HCT116 (cell line): ENCODE results near the gene C1QB. TPM values are rescaled to one million over a fixed set of nuclear protein-coding genes. Genes with fewer than 3 reads are reported as not detected.
A peak's percentile ranks its signal among the peaks of the same experiment; 100 is the strongest.

ENCODE experiments used
- ATAC-seq: fragments of 200-7000 bp; cut with Tn5 transposase; 2 replicates; pipeline ENCODE4 v1.9.1; 2020; ENCODE audit warnings: mild to moderate bottlenecking, moderate library complexity
- BruUV-seq: library from RNA; stranded (reverse); fragments of 400-500 nt; replicated peaks from 2 replicates; lab custom pipeline; 2021; lab: Mats Ljungman, UMichigan
- CTCF ChIA-PET: fragments of 300-600 bp; sonication (Branson Sonifier 250); formaldehyde crosslinking; loops from one replicate; lab custom pipeline; 2021; ENCODE audit warnings: antibody characterized with exemption; lab: Charles Lee
- POLR2A ChIA-PET: fragments of 300-600, 350-600 bp; sonication (Branson Sonifier 250); formaldehyde crosslinking; loops from one replicate; lab custom pipeline; 2021; ENCODE audit warnings: antibody characterized with exemption; lab: Charles Lee
- RAD21 ChIA-PET, 2 experiments: fragments of 300-600 bp; sonication (Branson Sonifier 250); formaldehyde crosslinking; loops; one replicate each; lab custom pipeline; 2023; ENCODE audit warnings: low total read pairs in 2 of 2; ENCODE audit not compliant: uncharacterized antibody in 2 of 2, unreplicated experiment in 2 of 2, low non-redundant PET in 1 of 2; lab: Charles Lee
- DNase-seq: peaks from one replicate; pipeline ENCODE4 v3.0.0-alpha.2; 2010; ENCODE audit warnings: low read depth, low spot score
- H2AFZ ChIP-seq: fragments of 200-600 bp; shearing (Covaris generic), sonication (generic); 2 replicates; pipeline ENCODE4 v1.6.1; 2017; ENCODE audit warnings: low read depth, mixed run types, mixed read lengths, antibody characterized with exemption, low read length; ENCODE audit not compliant: poor library complexity, severe bottlenecking
- H3K27ac ChIP-seq: 2 replicates; pipeline ENCODE4 v1.5.1; 2012; ENCODE audit warnings: low read depth, low read length
- H3K27me3 ChIP-seq: fragments of 200-600 bp; sonication (generic); 2 replicates; pipeline ENCODE4 v1.6.1; 2016; ENCODE audit warnings: mixed run types, low read length, mixed read lengths; ENCODE audit not compliant: insufficient read depth
- H3K36me3 ChIP-seq, 2 experiments: fragments of 200-500 bp in 1 of 2; fragments of 200-600 bp in 1 of 2; sonication (Bioruptor generic) in 1 of 2; sonication (generic) in 1 of 2; 2 replicates each; pipeline versions ENCODE4 v1.5.1 to v1.6.1; 2014 to 2016; ENCODE audit warnings: low read length in 2 of 2, inconsistent platforms in 1 of 2, mixed read lengths in 1 of 2, mixed run types in 1 of 2; ENCODE audit not compliant: insufficient read depth in 2 of 2, control insufficient read depth in 1 of 2
- H3K4me1 ChIP-seq, 2 experiments: fragments of 200-600 bp in 1 of 2; sonication (generic) in 1 of 2; 2 replicates each; pipeline versions ENCODE4 v1.5.1 to v1.6.1; 2012 to 2017; ENCODE audit warnings: low read length in 2 of 2, inconsistent platforms in 1 of 2, mild to moderate bottlenecking in 1 of 2, mixed read lengths in 1 of 2, mixed run types in 1 of 2, moderate library complexity in 1 of 2; ENCODE audit not compliant: insufficient read depth in 2 of 2, control insufficient read depth in 1 of 2
- H3K4me2 ChIP-seq: fragments of 200-600 bp; sonication (generic); 2 replicates; pipeline ENCODE4 v1.6.1; 2017; ENCODE audit warnings: mixed run types, low read length, mixed read lengths
- H3K4me3 ChIP-seq, 2 experiments: fragments of 200-600 bp in 1 of 2; sonication (generic) in 1 of 2; replicated peaks in 1 of 2; 2 replicates each; pipeline ENCODE4 v1.5.1; 2011 to 2016; ENCODE audit warnings: low read length in 2 of 2, control low read depth in 1 of 2, low read depth in 1 of 2, mild to moderate bottlenecking in 1 of 2, mixed read lengths in 1 of 2, mixed run types in 1 of 2
- H3K79me2 ChIP-seq: fragments of 200-600 bp; sonication (generic); 2 replicates; pipeline ENCODE4 v1.6.1; 2017; ENCODE audit warnings: mild to moderate bottlenecking, mixed run types, low read length, moderate library complexity, mixed read lengths; ENCODE audit not compliant: insufficient read depth
- H3K9ac ChIP-seq: fragments of 200-600 bp; sonication (generic); 2 replicates; pipeline ENCODE4 v1.6.1; 2016; ENCODE audit warnings: low read length, mixed read lengths
- H3K9me2 ChIP-seq: fragments of 200-600 bp; sonication (generic), shearing (Covaris generic); 2 replicates; pipeline ENCODE4 v1.6.1; 2017; ENCODE audit warnings: mixed run types, mild to moderate bottlenecking, moderate library complexity; ENCODE audit not compliant: insufficient read depth
- H3K9me3 ChIP-seq, 2 experiments: fragments of 200-500 bp in 1 of 2; fragments of 200-600 bp in 1 of 2; sonication (Bioruptor generic) in 1 of 2; sonication (generic) in 1 of 2; 2 replicates each; pipeline ENCODE4 v1.6.1; 2014 to 2017; ENCODE audit warnings: low read length in 2 of 2, mixed read lengths in 2 of 2, inconsistent platforms in 1 of 2, low read depth in 1 of 2, mild to moderate bottlenecking in 1 of 2, mixed run types in 1 of 2, moderate library complexity in 1 of 2; ENCODE audit not compliant: control insufficient read depth in 1 of 2, insufficient read depth in 1 of 2
- H4K20me1 ChIP-seq: fragments of 200-600 bp; sonication (generic), shearing (Covaris generic); 2 replicates; pipeline ENCODE4 v1.6.1; 2017; ENCODE audit warnings: mixed run types, mild to moderate bottlenecking, moderate library complexity; ENCODE audit not compliant: insufficient read depth
- intact Hi-C: fragments of 100-400 bp; cut with micrococcal nuclease; formaldehyde crosslinking; loops from 2 replicates; pipeline ENCODE4 v1.10.0; 2022
- total RNA-seq: library from RNA; stranded (reverse); gene quantifications from one replicate; pipeline ENCODE4 v1.2.1, GENCODE V29; 2021; ENCODE audit not compliant: unreplicated experiment
- TF ChIP-seq, protein P1 (sequence below), 3 experiments: fragments of 200-600 bp in 1 of 3; sonication (generic) in 1 of 3; IDR thresholded peaks in 2 of 3; conservative IDR thresholded peaks in 1 of 3; 2 replicates each; pipeline ENCODE4 v1.5.1; 2012 to 2017; ENCODE audit warnings: low read depth in 2 of 3, low read length in 2 of 3, antibody characterized with exemption in 1 of 3, borderline replicate concordance in 1 of 3, control low read depth in 1 of 3, mild to moderate bottlenecking in 1 of 3, mixed read lengths in 1 of 3, mixed run types in 1 of 3, moderate library complexity in 1 of 3; ENCODE audit not compliant: insufficient read depth in 1 of 3
- TF ChIP-seq, protein P2 (sequence below): IDR thresholded peaks from 2 replicates; pipeline ENCODE4 v1.6.1; 2011; ENCODE audit warnings: mild to moderate bottlenecking, low read length, moderate library complexity; ENCODE audit not compliant: insufficient replicate concordance; ENCODE audit errors: extremely low read depth

Gene C1QB
- total RNA-seq, 1 experiment from 2014 or later: 0.32 TPM

DNA sequence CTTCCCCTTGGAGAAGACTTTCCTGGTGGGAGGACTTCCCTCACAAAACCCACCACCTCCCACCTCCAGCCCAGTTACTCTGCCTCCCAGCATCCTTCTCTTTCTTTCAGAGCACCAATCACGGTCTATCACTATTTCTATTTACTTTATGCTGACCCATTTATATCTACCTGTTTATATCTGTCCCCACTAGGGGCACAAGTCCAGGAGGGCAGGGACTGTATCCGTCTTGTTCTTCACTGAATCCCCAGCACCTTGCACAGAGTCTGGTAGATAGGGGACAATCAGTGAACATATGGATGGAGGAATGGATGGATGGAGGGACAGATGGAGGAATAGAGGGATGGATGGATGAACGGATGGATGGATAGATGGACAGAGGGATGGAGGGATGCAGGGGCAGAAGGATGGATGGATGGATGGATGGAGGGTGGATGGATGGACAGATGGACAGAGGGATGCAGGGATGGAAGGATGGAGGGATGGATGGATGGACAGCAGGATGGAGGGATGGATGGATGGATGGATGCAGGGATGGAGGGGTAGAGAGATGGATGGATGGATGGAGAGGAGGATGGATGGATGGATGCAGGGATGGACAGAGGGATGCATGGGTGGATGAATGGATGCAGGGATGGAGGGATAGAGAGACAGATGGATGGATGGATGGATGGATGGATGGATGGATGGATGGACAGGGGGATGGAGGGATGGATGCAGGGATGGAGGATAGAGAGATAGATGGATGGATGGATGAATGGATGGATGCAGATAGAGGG, 5.5 kb downstream of the C1QB start:
- Histone ChIP-seq H3K9me2 (no peaks in the 10 kb centered on the region), H3K9ac (no peak overlapping the region), H3K9me3 (no peaks in the 10 kb centered on the region), H3K4me1 (no peaks in the 10 kb centered on the region), H3K27me3 (peaks cover 19% of the 10 kb centered on the region; the same call in 1 of the 2 replicates), H3K27ac (no peak overlapping the region), H3K79me2 (no peaks in the 10 kb centered on the region), H3K4me2 (no peak overlapping the region), H3K36me3 (no peaks in the 10 kb centered on the region), H3K4me3 (no peak overlapping the region), H2AFZ (no peak overlapping the region), H4K20me1 (no peaks in the 10 kb centered on the region)
- POLR2A ChIA-PET: no interaction called here
- ATAC-seq (peak; percentile 65), DNase-seq (no peak)
- no TSS peak for BruUV-seq
- CTCF ChIA-PET: no interaction called here
- intact Hi-C loops: no loop called here
- RAD21 ChIA-PET: no interaction called here
- TF ChIP-seq, protein P1, sequence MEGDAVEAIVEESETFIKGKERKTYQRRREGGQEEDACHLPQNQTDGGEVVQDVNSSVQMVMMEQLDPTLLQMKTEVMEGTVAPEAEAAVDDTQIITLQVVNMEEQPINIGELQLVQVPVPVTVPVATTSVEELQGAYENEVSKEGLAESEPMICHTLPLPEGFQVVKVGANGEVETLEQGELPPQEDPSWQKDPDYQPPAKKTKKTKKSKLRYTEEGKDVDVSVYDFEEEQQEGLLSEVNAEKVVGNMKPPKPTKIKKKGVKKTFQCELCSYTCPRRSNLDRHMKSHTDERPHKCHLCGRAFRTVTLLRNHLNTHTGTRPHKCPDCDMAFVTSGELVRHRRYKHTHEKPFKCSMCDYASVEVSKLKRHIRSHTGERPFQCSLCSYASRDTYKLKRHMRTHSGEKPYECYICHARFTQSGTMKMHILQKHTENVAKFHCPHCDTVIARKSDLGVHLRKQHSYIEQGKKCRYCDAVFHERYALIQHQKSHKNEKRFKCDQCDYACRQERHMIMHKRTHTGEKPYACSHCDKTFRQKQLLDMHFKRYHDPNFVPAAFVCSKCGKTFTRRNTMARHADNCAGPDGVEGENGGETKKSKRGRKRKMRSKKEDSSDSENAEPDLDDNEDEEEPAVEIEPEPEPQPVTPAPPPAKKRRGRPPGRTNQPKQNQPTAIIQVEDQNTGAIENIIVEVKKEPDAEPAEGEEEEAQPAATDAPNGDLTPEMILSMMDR (IDR thresholded peaks at IDR 0.05 in 2 of 3, conservative IDR thresholded peaks at IDR 0.05 in 1 of 3; ENCODE audit: borderline replicate concordance in 1 of 3, insufficient read depth in 1 of 3, low read depth in 2 of 3, low read length in 2 of 3): peak in 2 of 3 experiments; percentile 48 to 59; a peak in 4 of 6 replicates
- TF ChIP-seq, protein P2, sequence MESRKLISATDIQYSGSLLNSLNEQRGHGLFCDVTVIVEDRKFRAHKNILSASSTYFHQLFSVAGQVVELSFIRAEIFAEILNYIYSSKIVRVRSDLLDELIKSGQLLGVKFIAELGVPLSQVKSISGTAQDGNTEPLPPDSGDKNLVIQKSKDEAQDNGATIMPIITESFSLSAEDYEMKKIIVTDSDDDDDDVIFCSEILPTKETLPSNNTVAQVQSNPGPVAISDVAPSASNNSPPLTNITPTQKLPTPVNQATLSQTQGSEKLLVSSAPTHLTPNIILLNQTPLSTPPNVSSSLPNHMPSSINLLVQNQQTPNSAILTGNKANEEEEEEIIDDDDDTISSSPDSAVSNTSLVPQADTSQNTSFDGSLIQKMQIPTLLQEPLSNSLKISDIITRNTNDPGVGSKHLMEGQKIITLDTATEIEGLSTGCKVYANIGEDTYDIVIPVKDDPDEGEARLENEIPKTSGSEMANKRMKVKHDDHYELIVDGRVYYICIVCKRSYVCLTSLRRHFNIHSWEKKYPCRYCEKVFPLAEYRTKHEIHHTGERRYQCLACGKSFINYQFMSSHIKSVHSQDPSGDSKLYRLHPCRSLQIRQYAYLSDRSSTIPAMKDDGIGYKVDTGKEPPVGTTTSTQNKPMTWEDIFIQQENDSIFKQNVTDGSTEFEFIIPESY: no peak
